HG02970 (cell line): ENCODE results near the gene AGPAT4.
A peak's percentile ranks its signal among the peaks of the same experiment; 100 is the strongest.

Source experiments
- ATAC-seq: cut with Tn5 transposase; IDR thresholded peaks from one replicate; pipeline ENCODE4 v1.9.1; 2021; ENCODE audit warnings: mild to moderate bottlenecking, moderate library complexity, moderate number of reproducible peaks; ENCODE audit not compliant: unreplicated experiment, low FRiP score

Gene AGPAT4

DNA sequence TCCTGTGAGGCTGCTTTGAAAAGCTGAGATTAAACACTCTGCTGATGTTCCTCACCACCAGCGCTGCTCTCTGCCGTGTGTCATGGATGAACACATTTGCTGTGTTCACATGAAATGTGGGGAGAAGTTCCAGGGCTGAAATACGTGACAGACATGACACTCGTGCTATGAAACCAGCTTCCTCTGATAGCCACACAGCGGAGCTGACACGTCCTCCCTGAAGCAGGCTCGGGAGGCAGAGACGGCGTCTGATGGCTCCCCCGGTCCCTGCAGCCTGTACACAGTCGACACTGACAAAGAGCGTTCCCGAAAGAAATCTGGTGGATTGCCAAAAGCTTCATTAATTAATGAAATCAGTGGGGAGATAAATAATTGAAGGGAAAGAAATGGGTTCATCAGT, 17.5 kb downstream of the AGPAT4 start:
- no peak for ATAC-seq

DNA sequence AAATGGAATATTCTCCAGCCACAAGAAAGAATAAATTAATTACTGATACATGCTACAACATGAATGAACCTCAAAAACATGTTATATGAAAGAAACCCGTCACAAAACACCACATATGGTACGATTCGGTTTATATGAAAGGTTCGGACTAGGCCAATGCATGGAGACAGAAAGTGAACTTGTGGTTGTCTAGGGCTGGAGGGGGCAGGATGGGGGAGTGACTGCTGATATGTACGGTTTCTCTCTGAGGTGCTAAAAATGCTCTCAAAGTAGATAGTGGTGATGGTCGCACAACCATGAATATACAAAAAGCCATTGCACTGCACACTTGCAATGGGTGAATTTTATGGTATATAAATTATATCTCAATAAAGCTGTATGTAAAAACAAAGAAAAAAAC, 18.3 kb downstream of the AGPAT4 start:
- ATAC-seq, result no peak

DNA sequence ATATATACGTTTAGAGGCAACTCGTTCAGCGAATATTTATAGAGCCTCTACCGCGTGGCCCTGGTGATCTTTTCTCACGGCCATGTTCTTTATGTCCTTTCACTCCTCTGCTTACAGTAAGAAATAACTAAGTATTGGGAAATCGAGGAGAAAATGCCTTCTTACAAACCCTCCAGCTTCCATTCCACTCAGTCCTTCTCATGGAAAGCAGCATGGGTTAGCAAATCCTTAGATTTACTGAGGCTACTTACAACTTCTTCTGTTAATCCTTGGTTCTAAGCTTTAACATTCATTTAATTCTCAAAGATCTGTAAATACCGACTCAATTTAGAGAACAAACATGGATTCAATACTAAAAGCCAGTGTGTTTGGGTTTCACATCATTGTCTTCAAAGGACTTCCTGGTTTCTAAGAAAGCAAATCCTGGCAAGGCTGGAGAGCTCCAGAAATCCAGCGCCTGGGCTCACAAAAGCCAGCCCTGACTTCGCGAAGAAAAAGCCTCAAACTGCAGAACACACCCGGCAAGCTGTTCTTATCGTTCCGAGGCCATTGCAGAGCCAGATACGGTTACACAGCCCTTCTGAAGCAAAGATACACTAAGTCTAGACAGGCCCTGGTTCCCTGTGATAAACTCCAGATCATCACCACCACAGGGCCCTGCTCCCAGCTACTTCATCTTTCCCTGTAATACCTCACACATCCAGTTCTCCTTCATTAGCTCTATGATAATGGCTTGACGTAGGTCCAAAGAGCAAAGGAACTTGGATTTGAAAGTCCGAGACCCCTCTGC, 19.2 kb downstream of the AGPAT4 start:
- ATAC-seq, result no peak

DNA sequence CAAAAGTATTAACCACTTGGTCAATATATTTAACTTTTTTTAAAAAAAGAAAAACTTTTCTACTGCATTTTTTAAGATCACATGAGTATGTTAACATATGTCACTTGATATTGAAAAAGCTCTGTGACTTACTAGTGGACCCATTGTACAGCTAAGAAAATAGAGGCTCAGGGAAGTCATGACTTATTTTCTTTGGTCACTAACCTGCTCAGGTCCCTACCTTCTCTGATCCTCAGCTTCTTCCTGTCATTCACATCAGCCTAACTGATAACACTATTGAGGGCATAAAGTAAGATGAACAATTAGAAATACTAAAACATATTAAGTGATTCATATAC, 19.8 kb downstream of the AGPAT4 start:
- ATAC-seq, result no peak

DNA sequence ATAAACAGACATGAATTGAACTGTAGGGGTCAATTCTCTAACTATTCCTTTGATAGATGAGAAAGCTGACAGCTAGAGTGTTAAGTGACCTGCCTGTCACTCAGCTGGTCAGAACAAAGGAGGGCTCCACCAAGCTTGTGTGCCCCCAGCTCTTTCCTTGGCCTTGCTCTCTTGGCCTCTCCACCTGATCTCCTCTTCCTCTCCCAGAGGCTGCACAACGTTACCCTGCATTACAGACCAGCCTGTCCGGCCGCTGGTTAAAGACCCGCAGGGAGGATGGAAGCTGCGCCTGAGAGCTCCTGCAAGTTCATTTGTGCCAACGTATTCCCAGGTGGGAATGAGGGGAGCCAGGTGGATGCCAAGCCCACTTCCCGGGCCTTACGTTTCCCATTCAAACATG, 22.5 kb downstream of the AGPAT4 start:
- ATAC-seq, result no peak

DNA sequence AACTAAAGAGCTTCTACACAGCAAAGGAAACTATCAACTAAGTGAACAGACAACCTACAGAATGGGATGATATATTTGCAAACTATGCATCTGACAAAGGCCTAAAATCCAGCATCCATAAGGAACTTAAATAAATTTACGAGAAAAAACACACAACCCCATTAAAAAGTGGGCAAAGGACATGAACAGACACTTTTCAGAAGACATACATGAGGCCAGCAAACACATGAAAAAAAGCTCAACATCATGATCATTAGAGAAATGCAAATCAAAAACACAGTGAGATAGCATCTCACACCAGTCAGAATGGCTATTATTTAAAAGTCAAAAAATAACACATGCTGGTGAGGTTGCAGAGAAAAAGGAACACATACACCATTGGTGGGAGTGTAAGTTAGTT, 24.5 kb downstream of the AGPAT4 start:
- no peak for ATAC-seq

DNA sequence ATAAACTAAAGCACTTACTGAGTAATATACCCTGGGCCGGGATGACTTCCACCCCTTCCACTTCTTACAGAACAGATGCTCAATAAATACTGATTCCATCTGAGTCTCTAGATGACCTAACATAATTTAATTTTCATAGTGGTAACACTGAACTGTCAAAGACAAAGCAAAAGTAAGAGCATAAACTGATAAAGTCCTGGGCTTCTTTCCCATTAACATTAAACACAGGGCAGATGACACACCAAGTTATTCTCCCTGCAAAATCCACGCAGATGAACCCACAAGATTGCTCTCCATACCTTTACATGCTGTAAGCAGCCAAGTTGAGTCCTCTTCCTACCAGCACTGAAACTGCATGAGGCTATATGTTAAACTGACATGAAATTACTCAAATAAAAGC, 27.1 kb downstream of the AGPAT4 start:
- no peak for ATAC-seq

DNA sequence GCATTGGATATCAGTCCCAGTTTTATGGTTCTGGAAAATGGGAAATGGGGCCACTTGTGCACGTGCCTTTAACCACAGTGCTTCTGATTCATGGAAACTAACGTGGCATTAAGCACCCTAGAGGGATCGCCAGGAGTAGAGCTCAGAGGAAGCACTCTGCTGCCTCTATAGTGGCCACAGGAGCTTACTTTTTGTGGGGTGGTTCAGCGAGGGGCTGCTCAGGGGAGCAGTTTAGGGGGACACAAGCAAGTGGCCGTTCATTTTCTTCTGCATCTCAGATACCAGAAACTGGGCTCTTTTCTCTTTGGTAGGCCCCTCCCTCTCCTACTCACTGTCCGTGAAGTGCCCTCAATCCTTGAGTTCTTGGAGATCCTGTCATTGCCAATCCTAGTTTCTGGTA, 28.5 kb downstream of the AGPAT4 start:
- ATAC-seq, result no peak

DNA sequence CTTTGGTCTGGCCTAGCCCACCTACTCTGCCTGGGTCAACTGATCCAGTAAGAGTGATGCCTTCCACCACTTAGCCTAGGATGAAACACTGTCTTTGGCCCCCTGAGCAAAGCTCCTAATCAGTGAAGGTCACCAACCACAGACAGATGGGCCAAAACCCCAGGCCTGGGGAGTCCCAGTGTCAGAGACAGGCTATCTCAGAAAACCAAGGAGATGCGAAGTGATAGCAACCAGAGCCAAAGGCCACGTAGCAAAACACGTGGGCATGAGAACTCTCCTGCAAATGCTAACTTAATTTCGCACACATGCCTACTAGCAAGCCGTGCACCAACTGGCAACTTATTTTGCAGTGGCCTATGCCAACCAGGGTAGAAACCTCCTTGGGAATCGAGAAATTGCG, 29.1 kb downstream of the AGPAT4 start:
- ATAC-seq, result no peak

DNA sequence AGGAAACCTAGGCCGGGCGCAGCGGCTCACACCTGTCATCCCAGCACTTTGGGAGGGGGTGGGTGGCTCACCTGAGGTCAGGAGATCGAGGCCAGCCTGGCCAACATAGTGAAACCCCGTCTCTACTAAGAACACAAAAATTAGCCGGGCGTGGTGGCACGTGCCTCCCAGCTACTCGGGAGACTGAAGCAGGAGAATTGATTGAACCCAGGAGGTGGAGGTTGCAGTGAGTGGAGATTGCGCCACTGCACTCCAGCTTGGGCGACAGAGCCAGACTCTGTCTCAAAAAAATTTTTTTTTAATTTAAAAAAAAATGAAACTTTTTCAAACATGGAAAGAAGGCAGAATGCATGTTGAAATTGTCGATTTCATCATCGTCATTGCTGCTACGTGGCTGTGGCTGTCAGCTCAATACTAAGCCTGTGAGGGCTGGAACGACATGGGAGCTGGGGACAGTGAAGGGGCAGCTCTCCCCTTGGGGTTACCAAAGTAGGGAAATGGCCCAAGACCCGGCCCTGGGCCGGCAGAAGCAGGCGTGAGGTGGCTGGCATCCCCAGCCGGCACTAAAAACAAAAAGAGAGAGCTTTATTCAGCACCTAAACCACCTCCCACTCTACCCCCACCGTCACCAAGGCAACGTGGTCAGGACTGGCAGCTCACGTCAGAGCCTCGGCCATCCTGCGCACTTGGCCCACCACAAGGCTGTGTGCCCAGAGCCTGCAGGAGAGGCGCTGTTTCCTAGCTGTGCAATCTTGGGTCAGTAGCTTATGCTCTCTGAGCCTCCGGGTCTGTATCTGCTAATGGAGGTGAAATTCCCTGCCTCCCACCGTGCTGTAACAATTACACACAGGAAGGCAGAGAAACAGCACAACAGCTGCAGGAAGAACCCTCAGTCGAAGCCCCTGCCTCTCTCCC, 30.8 kb downstream of the AGPAT4 start:
- ATAC-seq, result no peak

DNA sequence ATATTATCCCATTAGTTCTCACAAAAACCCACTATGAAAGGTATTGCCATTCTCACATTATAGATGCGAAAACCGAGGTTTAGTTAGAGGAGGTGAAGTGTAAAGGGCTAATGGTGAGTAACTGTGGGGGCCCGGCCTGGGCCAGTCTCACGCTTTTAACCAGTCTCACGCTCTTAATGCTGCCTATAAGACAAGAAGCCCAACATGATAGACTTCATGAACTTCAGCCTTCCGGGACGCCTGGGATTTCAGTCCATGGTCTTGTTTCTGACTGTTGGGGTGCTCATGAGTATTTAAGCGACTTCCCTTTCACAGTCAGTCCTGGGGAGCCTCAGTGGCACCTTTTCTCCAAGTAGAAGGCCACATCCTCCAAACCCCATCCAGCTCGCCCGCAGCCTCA, 31.7 kb downstream of the AGPAT4 start:
- ATAC-seq, result no peak

DNA sequence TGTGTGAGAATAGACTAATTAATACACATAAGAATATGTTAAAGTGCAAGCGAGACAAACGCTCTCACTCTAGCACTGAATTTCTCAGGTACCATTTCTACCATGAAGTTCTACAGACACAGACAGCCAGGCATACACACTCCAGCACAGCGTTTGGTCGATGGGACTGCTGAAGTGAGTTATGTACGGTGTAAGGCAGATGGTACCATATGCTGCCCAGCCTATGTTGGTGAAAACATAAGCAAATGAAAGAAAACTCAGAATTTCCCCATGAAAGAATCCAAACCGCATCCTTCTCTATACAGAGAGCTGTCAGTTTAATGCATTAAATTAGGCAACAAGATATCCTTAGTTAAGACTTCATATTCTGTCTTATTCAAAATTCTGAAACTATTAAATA, 34.9 kb downstream of the AGPAT4 start:
- no peak for ATAC-seq

DNA sequence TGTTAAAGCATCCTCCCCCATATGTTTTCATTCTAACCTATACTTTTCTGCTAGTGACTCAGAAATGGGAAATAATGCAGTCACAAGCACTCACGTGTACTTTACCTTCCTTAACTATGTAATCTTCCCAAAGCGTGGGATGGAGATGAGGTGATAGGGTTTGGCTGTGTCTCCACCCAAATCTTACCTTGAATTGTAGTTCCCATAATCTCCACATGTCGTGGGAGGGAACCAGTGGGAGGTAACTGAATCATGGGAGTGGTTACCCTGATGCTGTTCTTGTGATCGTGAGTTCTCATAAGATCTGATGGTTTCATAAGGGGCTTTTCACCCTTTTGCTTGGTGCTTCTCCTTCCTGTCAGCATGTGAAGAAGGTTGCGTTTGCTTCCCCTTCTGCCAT, 35.4 kb downstream of the AGPAT4 start:
- ATAC-seq, result no peak

DNA sequence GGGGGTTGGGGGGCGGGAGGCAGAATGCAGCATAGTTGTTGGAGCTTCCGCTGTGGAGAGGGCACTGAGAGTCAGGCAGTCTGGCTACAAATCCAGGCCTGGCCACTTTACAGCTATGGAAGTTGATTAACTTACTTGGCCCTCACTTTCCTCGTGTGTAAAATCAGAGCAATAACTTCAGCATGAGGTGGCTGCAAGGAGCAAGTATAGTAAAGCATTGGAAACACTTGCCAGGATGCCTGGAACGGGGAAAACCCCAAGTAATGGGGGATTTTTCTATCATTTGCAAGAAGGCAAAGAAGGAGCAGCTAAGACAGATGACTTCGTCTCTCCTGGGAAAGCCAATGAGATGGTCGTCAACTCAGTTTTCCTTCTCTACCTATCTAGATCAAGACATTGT, 35.8 kb downstream of the AGPAT4 start:
- no peak for ATAC-seq

DNA sequence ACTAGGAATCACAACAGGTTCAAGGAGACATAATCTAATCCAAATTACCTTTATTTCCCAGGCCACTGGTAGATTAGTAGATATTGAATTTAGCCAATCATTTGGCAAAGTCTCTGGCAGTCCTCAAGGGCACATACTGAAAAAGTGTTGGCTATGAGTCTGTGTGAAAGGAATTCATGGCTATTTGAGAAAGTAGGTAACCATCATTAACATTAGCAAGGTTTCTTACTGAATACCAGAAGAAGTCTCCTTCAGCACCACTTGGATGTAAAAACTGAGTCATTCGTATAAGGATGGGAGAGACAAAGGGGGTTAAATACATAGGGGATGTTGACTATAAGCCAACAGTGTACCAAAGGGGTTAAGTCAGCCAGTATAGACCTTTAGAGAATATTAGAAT, 36.7 kb downstream of the AGPAT4 start:
- no peak for ATAC-seq

DNA sequence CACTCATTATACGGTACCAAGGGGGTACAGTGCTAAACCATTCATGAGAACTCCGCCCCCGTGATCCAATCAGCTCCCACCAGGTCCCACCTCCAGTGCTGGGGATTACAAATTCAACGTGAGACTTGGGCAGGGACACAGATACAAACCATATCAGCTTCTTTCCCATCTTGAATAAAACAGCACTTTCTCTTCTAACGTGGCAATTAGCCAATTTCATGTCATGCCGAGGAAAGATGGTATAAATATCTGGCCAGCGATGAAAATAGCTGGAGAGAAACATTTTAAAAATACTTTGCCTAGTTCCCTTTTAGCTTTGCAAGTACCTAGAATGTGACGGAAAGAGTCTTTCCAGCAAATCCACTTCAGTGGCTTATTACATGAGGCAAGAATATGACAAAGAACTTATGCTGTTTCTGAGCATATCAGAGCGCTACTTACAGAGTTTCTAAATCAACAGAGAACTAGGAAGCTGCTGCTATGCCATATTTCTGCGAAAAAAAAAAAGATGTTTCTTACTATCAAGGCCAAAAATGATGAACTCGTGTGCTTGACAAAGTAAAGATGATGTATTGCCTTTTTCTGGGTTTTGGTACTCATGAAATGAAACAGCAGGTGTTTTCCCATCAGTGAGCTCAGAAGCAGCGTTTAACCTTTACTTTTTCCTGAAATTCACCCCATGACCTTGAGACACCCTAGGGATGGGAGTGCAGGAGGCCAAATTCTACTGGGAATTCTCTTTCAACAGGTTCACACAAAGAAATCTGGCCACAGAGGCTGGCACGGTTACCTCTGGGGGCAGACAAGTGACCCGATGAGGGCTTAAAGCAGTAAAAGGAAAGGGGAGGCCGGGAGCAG, 37.9 kb downstream of the AGPAT4 start:
- peak; percentile 55 for ATAC-seq

DNA sequence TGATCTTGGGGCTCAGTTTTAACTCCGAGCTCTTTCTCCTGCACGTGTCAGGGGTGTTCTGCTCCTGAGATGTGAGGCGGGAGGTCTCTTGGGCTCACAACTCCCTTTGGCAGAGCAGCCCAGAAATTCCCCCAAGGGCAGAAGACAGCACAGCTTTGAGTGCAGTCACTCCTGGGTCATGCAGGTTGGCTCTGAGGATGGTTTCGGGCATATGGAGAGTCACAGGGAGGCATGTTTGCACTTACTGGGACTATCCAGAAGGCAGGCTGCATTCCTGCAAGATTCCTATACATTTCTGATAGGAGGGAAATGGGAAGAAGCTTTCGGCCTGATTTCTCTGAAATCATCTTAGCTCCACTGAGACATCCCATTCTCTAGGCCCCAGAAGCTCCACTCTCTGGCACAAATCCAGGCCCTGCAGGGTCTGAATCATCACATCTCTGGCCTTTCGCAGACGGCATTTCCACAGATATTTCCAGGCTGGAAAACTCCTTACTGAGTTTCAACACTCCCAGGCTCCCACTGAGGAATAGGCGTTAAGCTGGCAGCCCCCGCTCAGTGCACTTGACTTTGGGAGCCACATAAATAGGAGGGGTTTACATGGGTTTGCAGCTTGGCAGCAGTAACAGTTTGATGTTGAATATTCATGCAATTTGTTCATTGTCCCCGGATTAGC, 39.7 kb downstream of the AGPAT4 start:
- no peak for ATAC-seq

DNA sequence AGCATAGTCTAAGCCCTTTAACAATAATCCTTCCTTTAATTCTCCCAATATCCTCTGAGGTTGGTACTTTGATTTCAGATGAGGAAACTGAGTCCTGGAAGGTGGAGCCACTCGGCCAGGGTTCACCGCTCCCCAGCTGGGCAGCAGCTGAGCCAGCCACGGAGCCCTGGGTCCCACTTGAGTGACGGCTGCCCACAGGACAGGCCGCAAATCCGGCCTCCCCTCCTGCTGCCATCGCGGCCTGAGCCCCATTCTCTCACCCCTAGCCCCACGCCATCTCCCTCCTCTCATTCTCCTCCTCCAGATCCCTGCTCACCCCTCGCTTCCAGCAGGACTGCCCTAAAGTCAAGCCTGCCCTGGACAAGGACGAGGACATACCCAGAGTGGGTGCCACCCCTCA, 41.4 kb downstream of the AGPAT4 start:
- ATAC-seq, result no peak

DNA sequence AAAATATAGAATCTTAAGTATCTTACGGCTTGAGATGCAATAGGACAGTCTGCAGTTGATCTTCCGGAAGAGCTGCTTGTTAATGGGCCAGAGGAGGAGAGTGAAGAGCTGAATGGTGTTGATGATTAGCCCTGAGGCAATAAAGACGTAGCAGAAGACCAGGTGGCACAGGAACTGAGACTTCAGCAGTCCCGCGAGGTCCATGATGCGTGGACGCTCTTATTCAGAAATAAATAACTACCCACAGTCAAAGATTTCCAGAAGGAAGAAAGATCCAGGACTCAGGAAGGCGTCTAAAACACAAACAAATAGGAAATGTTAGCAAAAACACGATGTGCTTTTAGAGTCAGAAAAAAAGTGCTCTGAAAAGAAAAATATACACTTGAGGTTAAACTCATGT, 41.9 kb downstream of the AGPAT4 start:
- no peak for ATAC-seq

DNA sequence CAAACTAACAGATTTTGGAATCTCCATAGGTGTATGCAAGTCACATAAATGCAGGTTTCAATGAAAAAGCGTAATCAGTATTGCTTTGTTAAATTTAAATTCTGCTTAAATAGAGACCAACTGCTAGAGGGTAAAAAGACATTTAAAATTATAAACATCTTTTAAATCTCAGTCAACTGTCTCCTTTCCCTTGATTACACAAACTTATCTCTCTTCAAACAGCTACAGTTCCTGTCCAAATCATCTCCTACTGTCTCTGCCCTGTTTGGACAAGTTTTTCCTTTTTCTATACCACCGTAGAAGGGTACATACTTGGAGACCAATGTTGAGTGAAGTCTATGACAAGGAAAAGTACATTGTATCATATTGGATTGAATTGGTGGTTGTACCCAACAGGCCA, 43.5 kb downstream of the AGPAT4 start:
- no peak for ATAC-seq
